GM18861 (cell line): ENCODE results near the gene DNAH14.
"Not testable (repeated sequence)": the region's sequence is repeated elsewhere in the genome, so short reads cannot be mapped to it uniquely, and the experiment has no call there.

Experiments used
- ATAC-seq: cut with Tn5 transposase; IDR thresholded peaks from one replicate; pipeline ENCODE4 v1.9.1; 2021; ENCODE audit not compliant: unreplicated experiment

Gene DNAH14

DNA sequence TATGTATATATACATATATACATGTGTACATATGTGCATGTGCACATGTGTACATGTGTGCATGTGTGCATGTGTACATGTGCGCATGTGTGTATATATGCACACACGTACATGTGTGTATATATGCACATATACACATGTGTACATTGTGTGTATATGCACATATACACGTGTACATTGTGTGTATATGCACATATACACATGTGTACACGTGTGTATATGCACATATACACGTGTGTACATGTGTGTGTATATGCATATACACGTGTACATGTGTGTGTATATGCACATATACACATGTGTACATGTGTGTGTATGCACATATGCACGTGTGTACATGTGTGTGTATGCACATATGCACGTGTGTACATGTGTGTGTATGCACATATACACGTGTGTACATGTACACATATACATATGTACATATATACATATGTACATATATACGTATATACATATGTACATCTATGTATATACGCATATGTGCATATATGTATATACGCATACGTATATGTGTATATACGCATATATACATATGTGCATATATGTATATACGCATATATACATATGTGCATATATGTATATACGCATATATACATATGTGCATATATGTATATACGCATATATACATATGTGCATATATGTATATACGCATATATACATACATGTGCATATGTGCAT is 405.8 kb downstream of the DNAH14 start:
- not testable (repeated sequence) for ATAC-seq

DNA sequence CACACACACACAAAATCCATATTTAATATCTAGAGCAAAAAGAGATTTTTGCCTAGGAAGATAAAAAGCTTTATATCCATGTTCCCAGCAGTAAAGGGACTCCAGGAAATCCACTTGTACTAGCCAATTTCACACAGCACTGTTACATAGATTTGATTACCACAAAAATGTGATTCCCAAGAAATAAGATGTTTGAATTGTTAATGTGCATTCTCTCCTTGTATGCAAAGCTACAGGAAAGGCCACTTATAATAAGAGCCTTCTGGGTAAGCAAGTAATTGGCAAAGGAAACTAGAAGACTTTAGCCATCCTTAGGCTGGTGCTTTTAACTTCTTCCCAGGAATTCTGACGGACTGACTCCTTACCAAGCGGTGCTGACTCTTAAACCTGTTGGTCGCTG is 409.1 kb downstream of the DNAH14 start:
- no peak for ATAC-seq

DNA sequence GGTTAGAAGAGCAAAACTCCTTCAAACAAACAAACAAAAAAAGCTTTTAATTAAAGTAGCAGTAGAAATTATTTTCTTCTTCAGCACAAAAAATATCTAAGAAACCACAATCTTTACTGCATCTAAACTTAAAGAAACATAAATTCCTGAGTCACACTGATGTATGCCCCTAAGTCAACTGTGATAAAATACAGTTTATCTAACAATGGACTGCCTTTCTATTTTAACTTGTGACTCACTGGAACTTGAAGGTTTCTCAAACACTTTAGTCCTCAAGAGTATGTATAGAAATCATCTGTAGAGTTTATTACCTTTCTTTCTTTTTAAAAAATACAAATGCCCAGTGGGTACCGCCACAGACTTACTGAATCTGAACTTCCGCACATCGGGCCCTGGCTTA is 412.2 kb downstream of the DNAH14 start:
- ATAC-seq, result no peak

DNA sequence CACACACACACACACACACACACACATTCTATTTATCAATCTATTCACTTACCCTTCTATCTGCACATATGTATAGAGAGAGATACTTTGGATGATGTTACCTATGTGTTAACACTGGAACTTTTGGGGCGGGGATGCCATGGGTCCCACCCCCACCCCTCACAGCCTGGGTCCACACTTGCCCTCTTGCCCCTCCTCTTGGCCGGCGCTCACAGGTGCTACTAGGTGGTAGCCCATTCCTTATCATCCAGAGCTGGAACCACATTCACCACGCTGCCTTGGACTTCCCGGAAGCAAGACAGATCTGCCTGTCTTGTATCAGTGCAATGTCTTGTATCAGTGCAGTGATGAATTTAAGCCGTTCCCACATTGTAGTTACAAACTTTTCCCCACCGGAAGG is 413.2 kb downstream of the DNAH14 start:
- ATAC-seq, result no peak

DNA sequence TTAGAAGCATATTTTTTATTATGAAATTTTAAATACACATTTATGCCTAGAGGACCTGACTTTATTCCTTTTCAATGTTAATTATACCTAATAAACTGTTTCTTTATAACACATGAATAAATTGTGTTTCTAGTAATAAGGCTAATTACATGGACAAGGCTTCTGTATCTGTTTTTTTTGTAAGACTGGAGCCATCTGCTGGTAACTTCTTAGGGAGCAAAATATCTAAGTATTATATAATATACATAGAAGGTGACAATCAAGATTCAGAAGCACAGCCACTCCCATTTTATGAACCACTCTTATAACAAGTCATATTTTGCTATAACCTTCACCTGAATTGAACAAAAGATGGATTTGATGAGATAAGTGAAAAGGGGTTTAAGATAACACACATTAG is 414.1 kb downstream of the DNAH14 start:
- no peak for ATAC-seq

DNA sequence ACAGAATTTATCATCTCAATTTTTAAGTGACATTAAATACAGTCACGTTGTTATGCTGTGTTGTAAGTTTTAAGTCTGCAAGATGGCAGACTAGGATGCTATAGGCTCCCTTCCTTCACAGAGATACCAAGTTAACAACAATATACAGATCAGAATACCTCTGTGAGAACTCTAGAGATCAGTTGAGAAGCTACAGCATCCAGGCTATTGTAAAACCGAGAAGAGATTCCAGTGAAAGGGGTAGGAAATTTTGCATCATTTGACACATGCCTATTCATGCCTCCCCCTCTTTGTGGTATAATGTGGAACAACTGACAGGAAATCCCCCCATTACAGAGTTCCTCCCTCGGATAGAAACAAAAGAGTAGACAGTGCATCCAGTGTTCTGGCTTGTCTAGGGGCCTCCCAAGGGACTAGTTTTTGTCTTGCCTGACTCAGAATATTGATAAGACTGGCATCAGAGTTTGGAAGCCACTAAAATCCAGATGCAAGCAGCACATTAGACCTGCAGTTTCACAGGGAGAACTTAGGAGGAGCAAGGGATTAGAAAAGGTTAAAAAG is 417.7 kb downstream of the DNAH14 start:
- ATAC-seq, result peak; percentile 41

DNA sequence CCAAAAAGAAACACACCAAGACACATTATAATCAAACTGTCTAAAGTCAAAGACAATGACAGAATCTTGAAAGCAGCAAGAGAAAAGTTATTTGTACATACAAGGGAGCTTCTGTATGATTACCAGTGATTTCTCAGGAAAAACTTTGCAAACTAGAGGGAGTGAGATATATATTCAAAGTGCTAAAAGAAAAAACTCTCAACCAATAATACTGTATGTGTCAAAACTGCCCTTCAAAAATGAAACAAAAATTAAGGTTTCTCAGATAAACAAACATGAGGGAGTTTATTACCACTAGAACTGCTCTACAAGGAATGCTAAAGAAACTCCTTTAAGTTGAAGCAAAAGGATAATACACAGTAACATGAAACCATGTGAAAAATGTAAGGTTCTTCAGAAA is 418.9 kb downstream of the DNAH14 start:
- ATAC-seq, result no peak

DNA sequence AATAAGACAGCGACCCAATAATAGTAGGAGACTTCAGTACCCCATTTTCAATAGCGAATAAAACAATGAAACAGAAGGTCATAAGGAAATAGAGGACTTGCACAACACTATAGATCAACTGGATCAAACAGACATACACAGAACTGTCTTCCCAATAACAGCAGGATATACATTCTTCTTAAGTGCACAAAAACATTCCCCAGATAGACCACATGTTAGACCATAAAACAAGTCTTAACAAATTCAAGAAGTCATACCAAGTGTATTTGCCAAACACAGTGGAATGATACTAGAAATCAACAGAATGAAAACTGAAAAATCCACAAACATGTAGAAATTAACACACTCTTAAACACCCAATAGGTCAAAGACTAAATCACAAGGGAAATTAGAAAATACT is 420.4 kb downstream of the DNAH14 start:
- ATAC-seq, result no peak

DNA sequence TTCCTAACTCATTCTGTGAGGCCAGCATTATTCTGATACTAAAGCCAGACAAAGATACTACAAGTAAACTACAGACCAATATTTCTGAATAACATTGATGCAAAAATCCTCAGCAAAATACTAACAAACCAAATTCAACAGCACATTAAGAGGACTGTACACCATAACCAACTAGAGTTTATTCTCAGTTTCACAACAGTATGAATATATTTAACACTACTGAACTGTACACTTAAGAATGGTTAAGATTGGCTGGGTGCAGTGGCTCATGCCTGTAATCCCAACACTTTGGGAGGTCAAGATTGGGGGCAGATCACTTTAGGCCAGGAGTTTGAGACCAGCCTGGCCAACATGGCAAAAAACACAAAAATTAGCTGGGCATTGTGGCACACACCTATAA is 421.4 kb downstream of the DNAH14 start:
- no peak for ATAC-seq

DNA sequence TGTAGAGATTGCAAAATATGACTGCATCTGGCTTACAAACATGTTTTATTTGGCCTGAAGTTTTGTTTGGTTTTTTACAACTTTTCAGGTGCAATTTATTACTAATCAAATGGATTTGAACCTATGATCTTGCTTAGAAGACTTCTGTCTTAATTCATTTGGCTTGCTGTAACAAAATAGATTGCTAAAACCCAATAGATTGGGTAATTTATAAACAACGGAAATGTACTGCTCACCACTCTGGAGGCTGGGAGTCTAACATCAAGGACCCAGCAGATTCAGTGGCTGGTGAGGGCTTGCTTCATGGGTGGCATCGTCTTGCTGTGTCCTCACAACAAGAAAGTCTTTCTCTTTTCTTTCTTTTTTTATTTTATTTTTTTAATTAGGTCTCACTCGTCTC is 425.4 kb downstream of the DNAH14 start:
- ATAC-seq, result no peak

DNA sequence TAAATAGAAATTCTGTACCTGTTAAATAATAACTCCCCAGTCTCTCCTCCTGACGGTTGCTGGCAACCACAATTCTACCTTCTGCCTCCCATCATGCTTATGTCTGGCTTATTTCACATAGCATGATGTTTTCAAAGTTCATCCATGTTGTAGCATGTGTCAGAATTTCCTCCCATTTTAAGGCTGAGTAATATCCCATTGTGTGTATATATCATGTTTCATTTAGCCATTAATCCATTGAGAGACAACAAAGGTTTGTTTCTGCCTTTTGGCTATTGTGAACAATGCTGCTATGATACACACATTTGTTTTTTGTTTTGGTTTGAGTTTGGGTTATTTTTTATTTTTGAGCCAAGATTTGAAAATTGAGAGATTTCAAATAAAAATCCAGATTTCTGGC is 426.4 kb downstream of the DNAH14 start:
- ATAC-seq, result no peak

DNA sequence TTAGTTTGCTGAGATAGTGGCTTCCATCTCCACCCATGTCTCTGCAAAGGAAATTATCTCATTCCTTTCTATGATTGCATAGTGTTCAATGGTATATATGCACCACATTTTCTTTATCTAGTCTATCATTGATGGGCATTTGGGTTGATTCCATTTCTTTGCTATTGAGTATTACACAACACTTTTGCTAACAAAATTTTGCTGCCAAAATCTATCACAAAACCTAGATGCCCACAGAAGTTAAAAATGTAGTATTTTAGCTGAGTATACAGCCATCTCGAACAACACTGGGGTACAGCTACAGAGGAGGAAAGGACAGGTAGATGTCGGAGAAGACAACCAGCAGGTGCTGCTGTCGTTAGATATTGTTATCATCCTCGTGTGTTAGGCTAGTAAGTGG is 430.6 kb downstream of the DNAH14 start:
- ATAC-seq, result no peak

DNA sequence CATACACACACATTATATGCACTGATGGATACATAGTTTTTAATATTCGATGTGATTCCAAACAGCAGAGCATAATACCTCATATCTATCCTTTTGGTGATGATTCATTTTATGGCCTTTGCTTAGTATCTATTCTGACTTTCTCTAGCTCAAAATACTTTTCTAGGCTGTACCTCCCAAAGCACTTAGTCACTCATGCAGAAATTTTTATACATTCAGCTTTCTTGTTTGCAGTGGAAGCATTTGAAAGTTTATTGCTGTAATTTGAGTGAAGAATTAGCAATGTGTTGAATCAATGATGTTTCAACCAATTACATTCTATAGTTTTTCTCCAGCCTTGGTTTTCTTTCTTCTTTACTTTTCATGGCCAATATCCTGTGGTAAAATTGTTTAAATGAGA is 431.7 kb downstream of the DNAH14 start:
- no peak for ATAC-seq

DNA sequence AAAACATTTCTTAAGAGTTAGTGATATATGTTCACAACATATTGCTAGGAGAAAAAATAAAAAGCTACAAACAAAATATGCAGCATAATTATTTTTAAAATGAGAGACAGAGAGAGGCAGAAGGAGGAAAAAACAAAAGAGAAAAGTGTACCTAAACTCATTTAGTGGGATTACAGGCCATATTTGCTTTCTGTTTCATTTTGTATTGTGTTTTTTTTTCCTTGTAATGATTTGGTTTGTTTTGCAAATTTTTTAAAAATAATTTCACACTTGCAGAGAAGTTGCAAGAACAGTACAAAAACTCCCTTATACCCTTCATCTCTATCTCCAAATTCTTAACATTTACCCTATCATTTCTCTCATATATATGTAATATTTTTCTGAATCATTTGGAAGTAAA is 433.3 kb downstream of the DNAH14 start:
- ATAC-seq, result no peak

DNA sequence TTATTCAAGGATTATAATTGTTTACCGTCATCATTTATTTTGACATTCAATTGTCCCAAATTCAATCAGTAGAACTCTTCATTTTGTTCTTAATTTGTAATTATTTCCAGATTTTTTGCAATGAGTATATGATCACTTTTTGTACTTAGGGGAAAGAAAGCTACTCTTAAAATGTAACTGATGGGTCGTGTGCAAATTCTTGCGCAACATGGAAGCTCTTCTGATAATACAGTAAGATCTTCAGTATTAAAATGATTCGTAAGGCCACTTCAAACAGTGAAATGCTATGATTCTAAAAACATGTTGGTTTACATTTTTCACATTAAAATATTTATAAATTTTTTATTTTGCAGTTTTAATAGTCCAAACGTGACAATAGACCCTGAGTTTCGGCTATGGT is 435.0 kb downstream of the DNAH14 start:
- ATAC-seq, result no peak

DNA sequence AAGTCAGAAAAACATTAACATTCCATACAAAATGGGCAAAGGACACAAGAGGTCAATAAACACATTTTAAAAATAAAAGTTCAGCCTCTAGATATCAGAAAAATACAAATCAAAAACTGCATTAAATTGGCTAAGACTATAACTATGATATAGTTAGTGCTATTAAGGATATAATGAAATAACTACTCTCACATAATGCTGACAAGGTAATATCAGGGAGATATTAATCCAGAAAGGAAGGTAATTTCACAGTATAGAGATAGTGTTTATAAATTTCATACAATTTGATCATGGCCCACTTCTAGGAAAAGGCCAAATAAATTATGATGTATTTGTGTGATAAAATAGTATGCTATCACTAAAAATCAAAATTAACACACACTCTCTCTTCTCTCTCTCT is 436.5 kb downstream of the DNAH14 start:
- ATAC-seq, result no peak

DNA sequence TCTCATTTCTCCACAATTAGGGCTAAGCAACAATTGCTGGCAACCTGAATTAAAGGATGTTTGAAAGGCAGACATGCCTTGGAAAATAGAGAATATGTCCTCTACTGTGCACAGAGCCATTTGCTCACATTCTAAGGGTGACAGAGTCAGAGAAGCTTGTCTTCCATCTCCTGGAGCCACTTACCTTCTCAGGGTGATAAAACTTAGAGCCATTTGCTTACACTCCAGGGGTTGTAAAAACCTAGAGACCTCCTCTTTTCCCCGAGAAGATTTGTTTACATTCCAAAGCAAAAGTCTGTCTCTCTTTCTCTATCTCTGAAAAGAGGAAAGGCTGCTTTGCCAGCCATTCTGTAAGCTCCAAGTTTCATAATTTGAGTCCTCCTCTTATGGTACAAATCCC is 437.1 kb downstream of the DNAH14 start:
- no peak for ATAC-seq

DNA sequence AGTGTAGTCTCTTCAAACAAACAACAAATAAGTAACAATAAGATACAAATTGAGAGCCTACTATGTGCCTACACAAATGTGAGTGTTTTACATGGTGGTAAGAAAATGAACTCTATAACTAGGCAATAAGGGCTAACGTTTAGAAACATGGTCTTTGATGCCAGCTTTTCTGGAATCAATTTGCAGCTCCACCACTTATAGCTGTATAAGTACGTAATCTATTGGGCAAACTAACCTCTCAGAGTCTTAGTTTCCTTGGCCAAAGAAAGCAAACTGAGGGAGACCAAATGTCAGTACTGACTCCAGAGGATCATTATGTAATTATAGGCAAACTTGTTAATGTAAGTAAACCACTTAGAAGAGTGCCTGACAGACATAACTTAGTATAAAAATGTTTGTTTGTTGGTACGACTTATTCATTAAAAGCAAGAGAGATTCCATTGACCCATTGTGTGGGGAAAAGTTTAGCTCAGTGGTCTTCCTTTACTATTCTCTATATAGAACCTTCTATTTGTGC is 438.6 kb downstream of the DNAH14 start:
- no peak for ATAC-seq

DNA sequence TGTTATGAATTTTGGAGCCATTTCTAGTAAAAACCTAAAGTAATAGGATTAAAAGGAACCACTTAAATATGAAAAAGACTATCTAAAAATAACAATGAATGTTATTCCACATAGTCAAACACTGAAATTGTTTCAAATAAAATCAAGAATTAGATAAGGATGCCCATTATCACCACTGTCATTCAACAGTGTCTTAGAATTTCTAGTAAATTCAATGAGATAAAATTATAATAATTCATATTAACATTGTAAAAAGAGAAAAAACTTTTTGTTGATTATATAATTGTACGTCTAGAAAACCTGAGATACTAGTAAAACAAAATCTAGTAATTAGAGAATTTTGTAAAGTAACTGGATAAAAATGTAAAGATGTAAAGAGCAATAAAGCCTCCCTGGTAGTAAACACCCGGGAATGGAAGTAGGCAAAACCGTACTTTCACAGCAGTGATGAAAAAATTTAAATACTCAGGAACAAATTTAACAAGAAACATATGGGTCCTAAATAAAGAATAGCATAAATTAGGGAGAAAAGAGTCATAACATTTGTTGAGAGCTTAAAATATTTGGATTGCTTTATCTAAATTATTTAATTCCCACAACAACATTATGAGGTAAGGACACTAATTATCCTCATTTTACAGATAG is 442.0 kb downstream of the DNAH14 start:
- ATAC-seq, result no peak

DNA sequence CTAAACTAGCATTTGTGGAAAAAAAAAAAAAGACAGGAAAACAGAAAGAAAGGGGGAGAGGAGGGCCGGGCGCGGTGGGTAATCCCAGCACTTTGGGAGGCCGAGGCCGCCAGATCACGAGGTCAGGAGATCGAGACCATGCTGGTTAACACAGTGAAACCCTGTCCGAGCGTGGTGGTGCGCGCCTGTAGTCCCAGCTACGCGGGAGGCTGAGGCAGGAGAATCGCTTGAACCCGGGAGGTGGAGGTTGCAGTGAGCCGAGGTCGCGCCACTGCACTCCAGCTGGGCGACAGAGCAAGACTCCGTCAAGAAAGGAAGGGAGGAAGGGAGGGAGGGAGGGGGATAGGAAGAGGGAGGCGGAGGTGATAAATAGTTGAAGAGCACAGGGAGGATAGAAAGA is 443.7 kb downstream of the DNAH14 start:
- no peak for ATAC-seq

DNA sequence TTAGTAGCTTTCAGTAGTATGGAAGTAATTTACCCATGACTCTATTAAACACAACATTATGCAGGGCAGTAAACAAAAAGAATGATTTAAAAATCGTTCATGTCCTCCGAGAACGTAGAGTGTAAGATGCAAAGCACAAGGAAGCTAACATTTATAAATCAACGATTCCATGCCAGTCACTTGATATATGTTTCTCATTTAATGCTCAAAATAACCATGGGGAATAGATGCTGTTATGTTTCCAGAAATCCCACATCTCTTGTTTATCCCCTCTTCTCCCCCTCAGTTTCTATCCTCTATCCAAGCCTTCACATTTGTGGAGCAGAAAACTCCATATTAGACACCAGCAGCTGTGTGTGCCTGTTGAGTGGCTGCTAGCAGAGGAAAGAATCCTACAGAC is 445.5 kb downstream of the DNAH14 start:
- no peak for ATAC-seq

DNA sequence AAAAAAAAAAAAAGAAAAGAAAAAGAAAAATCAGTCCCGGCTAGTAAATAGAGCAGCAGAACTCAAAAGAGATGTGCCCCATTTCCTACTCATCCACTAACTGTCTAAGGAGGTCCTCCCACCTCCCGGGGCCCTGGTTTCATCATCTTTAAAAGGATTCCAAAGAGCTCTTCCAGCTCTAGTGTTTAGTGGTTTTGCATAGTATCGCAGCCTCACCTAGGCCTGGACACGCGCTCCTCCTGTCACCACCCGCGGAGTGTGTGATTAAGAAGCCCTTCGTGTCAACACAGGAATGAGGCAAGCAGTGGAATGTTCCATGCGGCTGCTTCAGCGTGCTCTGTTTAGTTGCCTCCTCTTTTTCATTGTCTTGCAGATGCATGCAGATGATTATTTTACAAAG is 449.4 kb downstream of the DNAH14 start:
- ATAC-seq, result no peak

DNA sequence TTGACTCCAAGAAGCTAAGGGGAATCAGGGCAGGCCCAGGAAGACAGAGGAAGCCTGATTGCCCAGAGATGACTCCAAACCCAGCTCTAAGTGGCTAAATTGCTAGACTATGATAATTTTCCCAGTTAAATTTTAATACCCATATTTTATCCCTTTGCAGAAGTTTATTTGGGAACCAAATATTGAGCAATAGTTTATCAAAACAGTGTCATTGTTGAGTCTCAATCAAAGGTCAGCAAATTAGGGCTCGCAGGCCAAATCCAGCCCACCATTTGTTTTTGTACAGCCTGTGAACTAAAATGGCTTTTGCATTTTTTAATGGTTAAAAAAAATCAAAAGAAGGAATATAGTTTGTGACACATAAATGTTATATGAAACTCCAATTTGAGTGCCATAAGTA is 451.2 kb downstream of the DNAH14 start:
- ATAC-seq, result no peak
